IPS-15b (cell line): ENCODE measurements around the gene PDSS2.

ENCODE experiments used
- H3K27me3 ChIP-seq: one replicate; pipeline ENCODE4 v1.6.1; 2013; ENCODE audit warnings: low read length; ENCODE audit not compliant: control insufficient read depth, insufficient read depth
- H3K36me3 ChIP-seq: one replicate; pipeline ENCODE4 v1.6.1; 2013; ENCODE audit warnings: low read length; ENCODE audit not compliant: control insufficient read depth, insufficient read depth
- H3K4me1 ChIP-seq: one replicate; pipeline ENCODE4 v1.6.1; 2013; ENCODE audit warnings: mild to moderate bottlenecking, low read length; ENCODE audit not compliant: control insufficient read depth, insufficient read depth
- H3K4me3 ChIP-seq: one replicate; pipeline ENCODE4 v1.5.1; 2013; ENCODE audit warnings: low read depth, low read length
- H3K9ac ChIP-seq: one replicate; pipeline ENCODE4 v1.6.1; 2013; ENCODE audit warnings: low read depth, mild to moderate bottlenecking, low read length
- H3K9me3 ChIP-seq: one replicate; pipeline ENCODE4 v1.6.1; 2013; ENCODE audit warnings: mild to moderate bottlenecking, low read length; ENCODE audit not compliant: control insufficient read depth, insufficient read depth

The PDSS2 gene

DNA sequence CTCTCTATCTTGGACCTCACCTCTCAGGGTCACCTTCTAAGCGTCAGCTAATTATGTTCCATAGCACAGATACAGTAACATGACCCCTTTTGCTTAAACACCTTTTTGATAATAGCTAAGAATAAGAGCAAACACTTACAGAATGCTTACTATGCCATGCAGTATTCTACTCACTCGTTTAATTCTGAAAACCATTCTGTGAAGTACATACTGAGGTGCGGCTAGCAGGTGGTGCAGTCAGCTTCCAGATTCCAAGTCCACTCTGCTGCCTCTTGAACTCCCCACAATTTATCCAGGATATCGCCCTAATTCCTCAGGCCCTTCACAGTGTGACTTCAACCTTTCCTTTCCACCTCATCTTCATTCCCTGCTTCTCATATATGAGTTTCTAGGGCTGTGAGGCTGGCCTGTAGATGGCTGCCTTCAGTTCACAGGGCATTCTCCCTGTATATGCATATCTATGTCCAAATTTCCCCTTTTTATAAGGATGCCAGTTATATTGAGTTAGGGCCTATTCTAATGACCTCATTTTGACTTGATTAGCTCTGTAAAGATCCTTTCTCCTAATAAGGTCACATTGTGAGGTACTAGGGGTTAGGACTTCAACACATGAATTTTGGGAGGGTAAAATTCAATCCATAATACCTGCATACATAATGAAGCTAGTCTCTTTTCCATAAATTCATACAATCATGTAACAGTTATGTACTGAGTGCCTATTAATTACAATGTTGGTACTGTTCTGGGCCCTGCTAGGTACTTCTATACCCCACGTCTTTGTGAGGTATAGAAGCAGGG, 130.1 kb downstream of the PDSS2 start:
- Histone ChIP-seq H3K36me3 (no peaks in the 10 kb centered on the region), H3K27me3 (no peaks in the 10 kb centered on the region), H3K9ac (no peak overlapping the region), H3K9me3 (no peaks in the 10 kb centered on the region), H3K4me3 (no peak overlapping the region), H3K4me1 (no peaks in the 10 kb centered on the region)

GRCh38 chr6:107328081-107328480, 131.3 kb downstream of the PDSS2 start:
- Histone ChIP-seq H3K9ac (no peak overlapping the region), H3K4me3 (no peak overlapping the region), H3K36me3 (no peaks in the 10 kb centered on the region), H3K9me3 (no peaks in the 10 kb centered on the region), H3K27me3 (no peaks in the 10 kb centered on the region), H3K4me1 (no peaks in the 10 kb centered on the region)

DNA sequence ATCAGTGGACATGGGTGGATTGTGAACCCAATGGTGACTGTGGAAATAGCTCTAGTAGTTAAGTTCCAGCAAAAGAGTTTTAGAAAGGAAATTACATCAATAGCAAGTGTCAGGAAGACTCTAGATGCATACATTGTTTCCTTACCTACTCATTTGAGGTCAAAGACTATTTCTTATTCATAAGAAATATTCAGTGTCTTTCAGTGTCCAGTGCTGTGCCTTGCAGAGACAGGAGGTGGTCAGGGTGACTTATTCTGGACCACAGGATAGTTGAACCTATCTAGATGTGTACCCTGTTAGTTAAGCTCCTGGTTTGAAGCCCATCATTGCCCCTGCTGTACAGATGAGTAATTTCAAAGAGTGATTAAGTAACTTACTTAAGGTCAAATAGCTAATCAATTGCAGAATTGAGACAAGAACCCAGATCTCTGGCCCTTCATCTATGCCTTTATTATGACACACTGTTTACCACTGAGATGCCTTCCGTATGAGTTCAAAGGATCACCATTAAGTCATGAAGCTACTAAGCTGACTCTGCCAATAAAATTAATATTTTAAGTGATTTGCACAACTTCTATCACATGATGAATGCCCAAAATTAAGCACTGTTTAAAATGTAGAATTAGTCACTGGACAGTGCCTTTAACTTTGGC, 136.1 kb downstream of the PDSS2 start:
- H3K9me3 ChIP-seq: no peaks in the 10 kb centered on the region
- H3K4me1 ChIP-seq: no peaks in the 10 kb centered on the region
- no peak overlapping the region for H3K9ac ChIP-seq
- H3K36me3 ChIP-seq: no peaks in the 10 kb centered on the region
- no peak overlapping the region for H3K4me3 ChIP-seq
- H3K27me3 ChIP-seq: no peaks in the 10 kb centered on the region

DNA sequence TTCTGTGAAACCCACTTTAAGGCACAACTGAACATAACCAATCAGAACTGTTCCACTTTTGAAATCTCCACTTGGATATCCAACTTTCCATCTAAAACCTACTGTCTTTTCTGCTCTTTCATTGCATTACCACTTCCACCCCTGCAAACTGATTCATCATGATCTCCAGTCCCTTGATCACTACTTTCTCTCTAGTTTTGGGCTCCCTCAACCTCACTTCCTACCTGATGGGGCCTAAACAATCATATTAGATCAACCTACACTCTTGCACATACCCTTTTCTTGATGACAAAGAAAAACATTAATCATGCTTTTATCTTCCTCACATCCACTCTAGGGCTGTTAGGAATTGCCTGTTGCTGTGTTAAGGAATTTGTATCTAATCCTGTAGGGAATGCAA, 137.6 kb downstream of the PDSS2 start:
- Histone ChIP-seq H3K9me3 (no peaks in the 10 kb centered on the region), H3K4me3 (no peak overlapping the region), H3K9ac (no peak overlapping the region), H3K4me1 (no peaks in the 10 kb centered on the region), H3K27me3 (no peaks in the 10 kb centered on the region), H3K36me3 (no peaks in the 10 kb centered on the region)

- H3K9me3 ChIP-seq: no peaks in the 10 kb centered on the region
- no peaks in the 10 kb centered on the region for H3K4me1 ChIP-seq
- no peak overlapping the region for H3K9ac ChIP-seq
- no peak overlapping the region for H3K4me3 ChIP-seq
- no peaks in the 10 kb centered on the region for H3K36me3 ChIP-seq
- no peaks in the 10 kb centered on the region for H3K27me3 ChIP-seq
Measured at GRCh38 chr6:107319906-107320530, 139.3 kb downstream of the PDSS2 start.

DNA sequence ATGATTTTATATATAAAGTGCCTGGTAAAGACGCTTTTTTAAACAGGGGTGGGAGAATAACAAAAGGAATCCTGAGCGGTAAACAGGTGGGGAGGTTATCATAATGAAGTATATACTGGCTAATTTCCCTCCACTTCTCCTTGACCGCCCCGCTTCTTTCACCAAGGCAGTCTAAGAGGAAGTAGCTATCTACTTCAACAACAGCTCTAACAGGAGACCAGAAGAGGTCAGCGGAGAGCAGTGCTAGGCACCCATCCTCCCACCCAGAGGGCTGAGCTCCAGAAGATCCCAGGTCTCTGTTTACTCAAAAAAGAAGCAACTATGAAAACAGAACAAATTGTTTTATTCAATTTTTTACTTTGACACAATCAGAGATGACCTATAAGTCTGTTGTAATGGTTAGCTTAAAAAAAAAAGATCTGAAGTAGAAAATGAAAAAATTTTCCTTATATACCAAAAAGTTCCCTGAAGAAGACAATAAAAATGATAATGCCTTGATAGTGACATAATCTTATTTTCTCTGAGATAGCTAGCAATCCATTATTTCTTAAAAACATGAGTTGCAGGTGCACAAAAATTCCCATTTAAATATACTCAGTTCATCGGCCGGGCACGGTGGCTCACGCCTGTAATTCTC, 141.1 kb downstream of the PDSS2 start:
- Histone ChIP-seq H3K4me1 (no peaks in the 10 kb centered on the region), H3K27me3 (no peaks in the 10 kb centered on the region), H3K9ac (no peak overlapping the region), H3K4me3 (no peak overlapping the region), H3K9me3 (no peaks in the 10 kb centered on the region), H3K36me3 (no peaks in the 10 kb centered on the region)

DNA sequence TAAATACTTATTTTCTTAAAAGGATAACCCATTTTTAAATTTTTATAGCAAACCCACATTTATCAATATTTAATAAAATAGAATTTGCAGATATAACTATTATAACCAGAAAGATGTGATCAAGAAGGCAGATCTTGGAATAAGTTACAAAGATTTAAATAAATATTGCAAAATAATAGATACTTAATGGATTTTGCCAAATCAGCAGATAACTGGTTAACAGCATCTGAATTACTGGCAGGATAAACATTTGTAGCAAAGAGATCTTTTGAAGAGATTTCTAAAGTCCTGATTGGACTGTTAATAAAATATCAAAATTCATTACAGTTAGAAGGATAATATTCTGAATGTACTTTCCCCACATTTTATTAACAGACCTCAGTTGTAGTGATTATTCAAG, 144.2 kb downstream of the PDSS2 start:
- Histone ChIP-seq H3K4me1 (no peaks in the 10 kb centered on the region), H3K9ac (no peak overlapping the region), H3K9me3 (no peaks in the 10 kb centered on the region), H3K27me3 (no peaks in the 10 kb centered on the region), H3K4me3 (no peak overlapping the region), H3K36me3 (no peaks in the 10 kb centered on the region)

DNA sequence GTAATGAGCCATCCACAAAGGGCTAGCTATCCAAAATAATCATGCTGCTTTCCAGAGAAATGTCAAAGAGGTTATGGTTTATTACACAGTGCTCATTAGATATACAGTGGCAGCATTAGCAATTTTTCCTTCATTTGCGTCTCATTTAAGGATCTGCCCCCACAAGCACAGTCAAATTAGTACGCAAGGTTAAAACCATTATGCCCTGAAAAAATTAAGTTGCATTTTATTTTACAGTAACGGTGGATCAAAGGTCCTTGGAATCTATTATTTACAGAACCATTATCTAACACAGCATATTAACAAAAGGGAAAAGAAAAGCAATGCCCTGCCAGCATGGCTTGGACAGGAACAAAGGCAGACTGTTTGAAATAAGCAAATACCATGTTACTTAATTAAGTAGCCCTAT, 144.8 kb downstream of the PDSS2 start:
- Histone ChIP-seq H3K27me3 (no peaks in the 10 kb centered on the region), H3K9me3 (no peaks in the 10 kb centered on the region), H3K4me1 (no peaks in the 10 kb centered on the region), H3K9ac (no peak overlapping the region), H3K4me3 (no peak overlapping the region), H3K36me3 (no peaks in the 10 kb centered on the region)

DNA sequence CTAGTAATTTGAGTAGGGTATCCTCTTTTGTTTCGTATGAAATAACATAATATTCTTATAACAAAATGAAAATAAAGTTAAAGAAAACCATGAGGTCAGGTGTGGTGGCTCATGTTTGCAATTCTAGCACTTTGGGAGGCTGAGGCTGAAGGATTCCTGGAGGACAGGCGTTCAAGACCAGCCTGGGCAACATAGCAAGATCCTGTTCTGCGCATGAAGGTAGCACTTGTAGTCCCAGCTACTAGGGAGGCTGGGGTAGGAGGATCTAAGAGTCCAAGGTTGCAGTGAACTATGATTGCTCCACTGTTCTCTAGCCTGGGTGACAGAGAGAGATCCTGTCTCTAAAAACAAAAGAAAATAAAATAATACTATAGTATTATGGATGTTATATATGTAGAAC, 145.6 kb downstream of the PDSS2 start:
- Histone ChIP-seq H3K4me1 (no peaks in the 10 kb centered on the region), H3K27me3 (no peaks in the 10 kb centered on the region), H3K9ac (no peak overlapping the region)

DNA sequence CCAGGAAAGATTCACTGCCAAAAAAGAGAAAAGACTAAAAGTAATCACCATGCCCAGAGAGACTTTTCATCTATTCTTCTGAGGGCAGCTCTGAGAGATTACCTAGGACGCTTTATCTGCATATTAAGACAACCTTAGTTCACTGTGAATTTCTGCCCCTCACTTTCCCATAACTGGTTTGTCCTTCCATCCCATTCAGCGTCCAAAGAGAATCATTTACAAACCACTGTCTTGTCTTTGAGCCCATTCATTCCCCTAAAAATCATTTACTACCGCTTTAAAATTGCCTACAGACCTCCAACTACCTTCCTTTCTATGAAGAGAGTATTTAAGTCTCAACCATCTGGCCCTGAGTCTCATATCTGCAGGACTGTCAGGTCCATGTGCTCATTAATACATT, 149.0 kb downstream of the PDSS2 start:
- Histone ChIP-seq H3K27me3 (no peaks in the 10 kb centered on the region), H3K36me3 (no peaks in the 10 kb centered on the region), H3K9me3 (no peaks in the 10 kb centered on the region), H3K9ac (no peak overlapping the region), H3K4me1 (no peaks in the 10 kb centered on the region), H3K4me3 (no peak overlapping the region)

More for the DNA sequence above, 145.6 kb downstream of the PDSS2 start:
- no peaks in the 10 kb centered on the region for H3K9me3 ChIP-seq
- no peaks in the 10 kb centered on the region for H3K36me3 ChIP-seq
- H3K4me3 ChIP-seq: no peak overlapping the region

DNA sequence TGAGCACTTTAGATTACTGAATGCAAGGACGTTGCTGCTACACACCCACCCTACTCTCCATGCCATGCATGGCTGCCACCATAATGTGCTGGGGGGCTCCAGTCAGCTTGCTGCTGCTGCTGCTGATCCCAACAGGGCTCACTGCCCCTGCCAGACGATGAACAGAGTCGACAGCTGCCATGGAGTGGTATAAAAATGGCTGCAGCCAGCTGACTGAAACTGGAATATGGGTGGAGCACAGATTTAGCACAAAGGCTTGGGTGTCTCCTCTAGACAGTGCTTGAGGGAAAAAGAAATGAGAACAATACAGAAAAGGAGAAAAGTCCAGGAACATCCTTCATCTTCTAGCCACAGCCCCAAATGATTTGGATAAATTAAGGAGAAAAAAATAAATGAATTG, 150.7 kb downstream of the PDSS2 start:
- H3K9me3 ChIP-seq: no peaks in the 10 kb centered on the region
- H3K9ac ChIP-seq: no peak overlapping the region
- no peaks in the 10 kb centered on the region for H3K36me3 ChIP-seq
- H3K4me3 ChIP-seq: no peak overlapping the region
- H3K4me1 ChIP-seq: no peaks in the 10 kb centered on the region
- H3K27me3 ChIP-seq: no peaks in the 10 kb centered on the region
